Measurements from ENCODE around the gene IL18. TPM values are rescaled to one million over a fixed set of nuclear protein-coding genes. Genes with fewer than 3 reads are reported as not detected.

Gene IL18
- total RNA-seq, 1 experiment from 2014 or later, result 0.74 TPM

DNA sequence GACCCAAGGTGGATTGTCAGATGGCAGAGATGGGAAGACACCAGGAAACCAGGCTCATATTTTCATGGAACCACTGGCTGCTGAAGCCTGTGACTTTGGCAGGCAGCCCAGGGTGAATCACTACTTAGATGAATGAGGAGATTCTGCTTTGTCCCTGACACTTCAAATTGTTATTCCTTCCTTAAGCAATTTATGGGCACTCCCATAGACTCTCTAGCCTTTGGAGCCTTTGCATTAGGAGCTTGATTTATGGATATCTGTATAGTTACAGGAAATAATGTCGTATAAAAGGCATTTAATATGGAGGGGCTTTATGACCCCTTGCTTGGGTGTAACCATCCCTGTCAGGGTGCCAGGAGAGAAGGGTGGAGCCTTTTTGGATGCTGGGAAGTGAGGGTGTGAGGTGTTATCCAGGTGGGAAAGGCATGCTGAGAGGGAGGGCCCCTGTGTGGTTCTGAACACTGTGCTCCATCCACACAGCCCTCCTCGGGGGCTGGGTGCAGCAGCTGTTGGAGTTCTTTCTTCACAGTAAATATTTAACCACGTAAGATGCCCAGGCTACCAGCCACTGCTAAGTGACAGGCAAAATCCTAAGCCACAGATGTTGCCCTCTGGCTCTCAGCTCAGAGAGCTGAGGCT is 35.3 kb downstream of the IL18 start:
- CTCF ChIA-PET, result interaction anchor here (1.3 to 1.8 kb wide), 3 partner anchors 8 to 47 kb away, joined by 3 to 6 read pairs (median 4); partner anchors contain the start of gene BCO2
- Mint-ChIP-seq H3K27me3 (ENCODE audit: low read depth) (no peaks in the 10 kb centered on the region), H3K9me3 (no peaks in the 10 kb centered on the region), H3K36me3 (no peaks in the 10 kb centered on the region), H3K4me3 (no peak overlapping the region), H3K27ac (no peak overlapping the region), H3K4me1 (no peaks in the 10 kb centered on the region)
- TF ChIP-seq, protein P1, sequence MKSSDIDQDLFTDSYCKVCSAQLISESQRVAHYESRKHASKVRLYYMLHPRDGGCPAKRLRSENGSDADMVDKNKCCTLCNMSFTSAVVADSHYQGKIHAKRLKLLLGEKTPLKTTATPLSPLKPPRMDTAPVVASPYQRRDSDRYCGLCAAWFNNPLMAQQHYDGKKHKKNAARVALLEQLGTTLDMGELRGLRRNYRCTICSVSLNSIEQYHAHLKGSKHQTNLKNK (CRISPR knock-in tag; IDR thresholded peaks at IDR 0.05), result no peak
- TF ChIP-seq, protein P2, sequence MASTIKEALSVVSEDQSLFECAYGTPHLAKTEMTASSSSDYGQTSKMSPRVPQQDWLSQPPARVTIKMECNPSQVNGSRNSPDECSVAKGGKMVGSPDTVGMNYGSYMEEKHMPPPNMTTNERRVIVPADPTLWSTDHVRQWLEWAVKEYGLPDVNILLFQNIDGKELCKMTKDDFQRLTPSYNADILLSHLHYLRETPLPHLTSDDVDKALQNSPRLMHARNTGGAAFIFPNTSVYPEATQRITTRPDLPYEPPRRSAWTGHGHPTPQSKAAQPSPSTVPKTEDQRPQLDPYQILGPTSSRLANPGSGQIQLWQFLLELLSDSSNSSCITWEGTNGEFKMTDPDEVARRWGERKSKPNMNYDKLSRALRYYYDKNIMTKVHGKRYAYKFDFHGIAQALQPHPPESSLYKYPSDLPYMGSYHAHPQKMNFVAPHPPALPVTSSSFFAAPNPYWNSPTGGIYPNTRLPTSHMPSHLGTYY (CRISPR knock-in tag; IDR thresholded peaks at IDR 0.05), result no peak
- TF ChIP-seq, protein P3, sequence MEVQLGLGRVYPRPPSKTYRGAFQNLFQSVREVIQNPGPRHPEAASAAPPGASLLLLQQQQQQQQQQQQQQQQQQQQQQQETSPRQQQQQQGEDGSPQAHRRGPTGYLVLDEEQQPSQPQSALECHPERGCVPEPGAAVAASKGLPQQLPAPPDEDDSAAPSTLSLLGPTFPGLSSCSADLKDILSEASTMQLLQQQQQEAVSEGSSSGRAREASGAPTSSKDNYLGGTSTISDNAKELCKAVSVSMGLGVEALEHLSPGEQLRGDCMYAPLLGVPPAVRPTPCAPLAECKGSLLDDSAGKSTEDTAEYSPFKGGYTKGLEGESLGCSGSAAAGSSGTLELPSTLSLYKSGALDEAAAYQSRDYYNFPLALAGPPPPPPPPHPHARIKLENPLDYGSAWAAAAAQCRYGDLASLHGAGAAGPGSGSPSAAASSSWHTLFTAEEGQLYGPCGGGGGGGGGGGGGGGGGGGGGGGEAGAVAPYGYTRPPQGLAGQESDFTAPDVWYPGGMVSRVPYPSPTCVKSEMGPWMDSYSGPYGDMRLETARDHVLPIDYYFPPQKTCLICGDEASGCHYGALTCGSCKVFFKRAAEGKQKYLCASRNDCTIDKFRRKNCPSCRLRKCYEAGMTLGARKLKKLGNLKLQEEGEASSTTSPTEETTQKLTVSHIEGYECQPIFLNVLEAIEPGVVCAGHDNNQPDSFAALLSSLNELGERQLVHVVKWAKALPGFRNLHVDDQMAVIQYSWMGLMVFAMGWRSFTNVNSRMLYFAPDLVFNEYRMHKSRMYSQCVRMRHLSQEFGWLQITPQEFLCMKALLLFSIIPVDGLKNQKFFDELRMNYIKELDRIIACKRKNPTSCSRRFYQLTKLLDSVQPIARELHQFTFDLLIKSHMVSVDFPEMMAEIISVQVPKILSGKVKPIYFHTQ (CRISPR knock-in tag; IDR thresholded peaks at IDR 0.05), result no peak
- TF ChIP-seq, protein P4, sequence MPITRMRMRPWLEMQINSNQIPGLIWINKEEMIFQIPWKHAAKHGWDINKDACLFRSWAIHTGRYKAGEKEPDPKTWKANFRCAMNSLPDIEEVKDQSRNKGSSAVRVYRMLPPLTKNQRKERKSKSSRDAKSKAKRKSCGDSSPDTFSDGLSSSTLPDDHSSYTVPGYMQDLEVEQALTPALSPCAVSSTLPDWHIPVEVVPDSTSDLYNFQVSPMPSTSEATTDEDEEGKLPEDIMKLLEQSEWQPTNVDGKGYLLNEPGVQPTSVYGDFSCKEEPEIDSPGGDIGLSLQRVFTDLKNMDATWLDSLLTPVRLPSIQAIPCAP (CRISPR knock-in tag; IDR thresholded peaks at IDR 0.05), result no peak
- TF ChIP-seq ZNF396 (CRISPR knock-in tag; IDR thresholded peaks at IDR 0.05; ENCODE audit: borderline replicate concordance), result no peak
- no peak for TF ChIP-seq ZBTB21 (CRISPR knock-in tag; IDR thresholded peaks at IDR 0.05; ENCODE audit: borderline replicate concordance)
- no peak for TF ChIP-seq ETV6 (CRISPR knock-in tag; IDR thresholded peaks at IDR 0.05)
- POLR2A ChIA-PET, result no interaction called here
- ATAC-seq (no peak), DNase-seq (ENCODE audit: low spot score) (no peak)

DNA sequence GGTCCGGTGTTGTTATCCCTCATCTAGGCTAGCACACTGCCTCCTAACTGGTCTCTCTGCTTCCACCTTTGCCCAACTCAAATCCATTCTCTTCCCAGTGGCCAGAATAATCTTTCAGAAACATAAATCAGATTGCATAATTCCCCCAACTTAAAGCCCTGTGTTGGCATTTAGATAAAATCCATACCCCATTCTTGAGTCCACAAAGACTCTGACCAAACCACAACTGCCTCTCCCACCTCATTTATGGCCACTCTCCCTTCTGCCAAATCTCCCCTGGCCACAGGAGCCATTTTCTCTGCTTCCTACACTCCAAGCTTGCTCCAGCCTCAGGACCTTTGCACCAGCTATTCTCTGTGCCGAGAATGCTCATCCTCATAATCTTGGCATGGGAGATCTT is 36.8 kb downstream of the IL18 start:
- DNase-seq (ENCODE audit: low spot score), result no peak
- no peak overlapping the region for H3K27ac Mint-ChIP-seq
- CTCF ChIA-PET, result interaction anchor here (1.0 to 1.8 kb wide), 2 partner anchors 14 to 48 kb away, joined by 4 to 6 read pairs (median 4); partner anchors contain the start of gene BCO2
- POLR2A ChIA-PET, result no interaction called here
- H3K4me3 Mint-ChIP-seq, result no peak overlapping the region
- H3K9me3 Mint-ChIP-seq, result peaks cover 3% of the 10 kb centered on the region; the same call in 1 of the 2 replicates
- no peak for ATAC-seq
- no peaks in the 10 kb centered on the region for H3K36me3 Mint-ChIP-seq
- no peaks in the 10 kb centered on the region for H3K27me3 Mint-ChIP-seq (ENCODE audit: low read depth)
- no peaks in the 10 kb centered on the region for H3K4me1 Mint-ChIP-seq
- TF ChIP-seq, protein P5, sequence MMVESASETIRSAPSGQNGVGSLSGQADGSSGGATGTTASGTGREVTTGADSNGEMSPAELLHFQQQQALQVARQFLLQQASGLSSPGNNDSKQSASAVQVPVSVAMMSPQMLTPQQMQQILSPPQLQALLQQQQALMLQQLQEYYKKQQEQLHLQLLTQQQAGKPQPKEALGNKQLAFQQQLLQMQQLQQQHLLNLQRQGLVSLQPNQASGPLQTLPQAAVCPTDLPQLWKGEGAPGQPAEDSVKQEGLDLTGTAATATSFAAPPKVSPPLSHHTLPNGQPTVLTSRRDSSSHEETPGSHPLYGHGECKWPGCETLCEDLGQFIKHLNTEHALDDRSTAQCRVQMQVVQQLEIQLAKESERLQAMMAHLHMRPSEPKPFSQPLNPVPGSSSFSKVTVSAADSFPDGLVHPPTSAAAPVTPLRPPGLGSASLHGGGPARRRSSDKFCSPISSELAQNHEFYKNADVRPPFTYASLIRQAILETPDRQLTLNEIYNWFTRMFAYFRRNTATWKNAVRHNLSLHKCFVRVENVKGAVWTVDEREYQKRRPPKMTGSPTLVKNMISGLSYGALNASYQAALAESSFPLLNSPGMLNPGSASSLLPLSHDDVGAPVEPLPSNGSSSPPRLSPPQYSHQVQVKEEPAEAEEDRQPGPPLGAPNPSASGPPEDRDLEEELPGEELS (CRISPR knock-in tag; IDR thresholded peaks at IDR 0.05), result no peak
- TF ChIP-seq FOXK1 (CRISPR knock-in tag; IDR thresholded peaks at IDR 0.05) (no peak), PRRX2 (CRISPR knock-in tag; IDR thresholded peaks at IDR 0.05) (no peak), ZNF232 (CRISPR knock-in tag; IDR thresholded peaks at IDR 0.05) (no peak), NFE2L1 (CRISPR knock-in tag; IDR thresholded peaks at IDR 0.05) (no peak), TCF7 (CRISPR knock-in tag; IDR thresholded peaks at IDR 0.05; ENCODE audit: low read depth) (no peak), KAT7 (CRISPR knock-in tag; IDR thresholded peaks at IDR 0.05; ENCODE audit: borderline replicate concordance) (no peak), GRHL2 (CRISPR knock-in tag; IDR thresholded peaks at IDR 0.05; ENCODE audit: insufficient replicate concordance, severe bottlenecking) (no peak), MYBL2 (CRISPR knock-in tag; IDR thresholded peaks at IDR 0.05) (no peak), ZNF138 (CRISPR knock-in tag; conservative IDR thresholded peaks at IDR 0.05) (no peak)
- TF ChIP-seq, protein P6, sequence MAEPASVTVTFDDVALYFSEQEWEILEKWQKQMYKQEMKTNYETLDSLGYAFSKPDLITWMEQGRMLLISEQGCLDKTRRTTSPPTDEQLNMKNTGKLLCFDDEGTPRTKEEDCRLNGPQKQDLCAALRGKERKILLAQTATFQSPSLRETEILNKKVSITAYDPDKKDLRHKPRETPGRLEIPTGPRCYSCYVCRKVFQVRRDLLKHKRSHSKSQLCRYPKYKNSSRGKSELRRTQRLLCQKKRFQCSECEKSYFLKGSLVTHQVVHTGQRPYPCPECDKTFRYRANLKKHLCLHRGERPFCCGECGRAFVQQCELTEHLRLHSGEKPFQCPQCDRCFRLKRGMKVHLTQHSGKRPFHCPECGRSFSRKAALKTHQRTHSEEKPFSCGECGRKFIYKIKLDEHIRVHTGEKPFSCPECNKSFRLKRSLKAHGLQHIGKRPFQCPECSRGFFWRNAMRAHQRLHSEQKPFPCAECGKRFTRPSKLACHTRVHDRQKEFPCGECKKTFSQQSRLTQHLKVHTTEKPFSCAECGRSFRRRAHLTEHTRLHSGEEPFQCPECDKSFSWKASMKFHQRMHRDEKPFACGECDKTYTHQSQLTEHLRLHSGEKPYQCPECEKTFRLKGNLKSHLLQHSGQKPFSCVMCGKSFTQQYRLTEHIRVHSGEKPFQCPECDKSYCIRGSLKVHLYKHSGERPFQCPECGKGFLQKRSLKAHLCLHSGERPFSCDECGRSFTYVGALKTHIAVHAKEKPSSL (CRISPR knock-in tag; conservative IDR thresholded peaks at IDR 0.05), result no peak
- TF ChIP-seq, protein P7, sequence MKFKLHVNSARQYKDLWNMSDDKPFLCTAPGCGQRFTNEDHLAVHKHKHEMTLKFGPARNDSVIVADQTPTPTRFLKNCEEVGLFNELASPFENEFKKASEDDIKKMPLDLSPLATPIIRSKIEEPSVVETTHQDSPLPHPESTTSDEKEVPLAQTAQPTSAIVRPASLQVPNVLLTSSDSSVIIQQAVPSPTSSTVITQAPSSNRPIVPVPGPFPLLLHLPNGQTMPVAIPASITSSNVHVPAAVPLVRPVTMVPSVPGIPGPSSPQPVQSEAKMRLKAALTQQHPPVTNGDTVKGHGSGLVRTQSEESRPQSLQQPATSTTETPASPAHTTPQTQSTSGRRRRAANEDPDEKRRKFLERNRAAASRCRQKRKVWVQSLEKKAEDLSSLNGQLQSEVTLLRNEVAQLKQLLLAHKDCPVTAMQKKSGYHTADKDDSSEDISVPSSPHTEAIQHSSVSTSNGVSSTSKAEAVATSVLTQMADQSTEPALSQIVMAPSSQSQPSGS (CRISPR knock-in tag; IDR thresholded peaks at IDR 0.05; ENCODE audit: borderline replicate concordance, low read depth), result no peak
- TF ChIP-seq, protein P2 (CRISPR knock-in tag; IDR thresholded peaks at IDR 0.05), result no peak

All from WTC11 (cell line).